GM10248 (cell line): ENCODE measurements around the gene ITGA11.

Source experiments
- CTCF ChIA-PET: fragments of 300-600 bp; sonication (Branson Sonifier 250); formaldehyde crosslinking; extraction: SDS; loops from one replicate; lab custom pipeline; 2021; ENCODE audit warnings: antibody characterized with exemption; lab: Yijun Ruan, JAX
- POLR2A ChIA-PET: fragments of 350-650 bp; sonication (Branson Sonifier 250); formaldehyde crosslinking; extraction: SDS; loops from one replicate; lab custom pipeline; 2020; ENCODE audit warnings: antibody characterized with exemption; lab: Yijun Ruan, JAX
- DNase-seq: peaks from one replicate; pipeline ENCODE4 v3.0.0; 2012; ENCODE audit errors: extremely low spot score
- CTCF ChIP-seq: IDR thresholded peaks from 2 replicates; pipeline ENCODE4 v1.5.1; 2012; ENCODE audit warnings: mild to moderate bottlenecking, low read depth; ENCODE audit errors: extremely low read depth, missing control alignments, control extremely low read depth

Gene ITGA11

GRCh38 chr15:68328443-68328842, 103.5 kb downstream of the ITGA11 start:
- ChIA-PET CTCF (interaction anchor here (1.0 kb wide), 1 partner anchor 22 kb away, joined by 3 read pairs; no protein-coding TSS in a partner anchor), POLR2A (no interaction called here)
- TF ChIP-seq CTCF = no peak
- DNase-seq = no peak

- POLR2A ChIA-PET = no interaction called here
- CTCF ChIA-PET = interaction anchor here (1.1 to 6.3 kb wide), 2 partner anchors 12 to 20 kb away, joined by 3 to 29 read pairs; no protein-coding TSS in a partner anchor
- no peak for TF ChIP-seq CTCF
- DNase-seq = no peak
Observed at GRCh38 chr15:68326711-68327354, 105.1 kb downstream of the ITGA11 start.

GRCh38 chr15:68325726-68326125, 106.2 kb downstream of the ITGA11 start:
- DNase-seq = no peak
- no peak for TF ChIP-seq CTCF
- ChIA-PET POLR2A (no interaction called here), CTCF (interaction anchor here (1.1 to 6.3 kb wide), 2 partner anchors 11 to 19 kb away, joined by 3 to 29 read pairs; no protein-coding TSS in a partner anchor)

GRCh38 chr15:68322796-68323195, 109.2 kb downstream of the ITGA11 start:
- no peak for TF ChIP-seq CTCF
- no peak for DNase-seq
- ChIA-PET CTCF (interaction anchor here (6.3 kb wide), 1 partner anchor 16 kb away, joined by 29 read pairs; no protein-coding TSS in a partner anchor), POLR2A (no interaction called here)

GRCh38 chr15:68321229-68321628, 110.7 kb downstream of the ITGA11 start:
- CTCF ChIA-PET = interaction anchor here (6.3 kb wide), 1 partner anchor 14 kb away, joined by 29 read pairs; no protein-coding TSS in a partner anchor
- TF ChIP-seq CTCF = no peak
- no peak for DNase-seq
- POLR2A ChIA-PET = no interaction called here

GRCh38 chr15:68319997-68320396, 112.0 kb downstream of the ITGA11 start:
- ChIA-PET POLR2A (no interaction called here), CTCF (interaction anchor here (1.5 to 2.3 kb wide), 2 partner anchors 13 to 67 kb away, joined by 6 to 13 read pairs; no protein-coding TSS in a partner anchor)
- no peak for DNase-seq
- TF ChIP-seq CTCF = no peak
